Prostate gland (tissue), 2 donors: ENCODE measurements around the gene CETN3.

Experiments
- CTCF ChIP-seq, 4 experiments: fragments of 200-600 bp in 2 of 4; fragments of 450-650 bp in 2 of 4; sonication (generic) in 2 of 4; IDR thresholded peaks; 1 replicate in 3 of 4; 2 replicates in 1 of 4; pipeline ENCODE4 v1.5.1; 2016 to 2019; ENCODE audit warnings: antibody characterized with exemption in 4 of 4, mild to moderate bottlenecking in 2 of 4, moderate library complexity in 2 of 4
- POLR2AphosphoS5 ChIP-seq: sonication (generic); formaldehyde crosslinking; IDR thresholded peaks from one replicate; pipeline ENCODE4 v1.6.1; 2017; ENCODE audit warnings: antibody characterized with exemption

- no peak for TF ChIP-seq CTCF (IDR thresholded peaks at IDR 0.05)
- TF ChIP-seq POLR2AphosphoS5: no peak
Measured at GRCh38 chr5:90410178-90410762, 714 bp upstream of the CETN3 start.
